SK-N-SH (cell line): ENCODE data around the gene IL1F10. TPM values are rescaled to one million over a fixed set of nuclear protein-coding genes. Genes with fewer than 3 reads are reported as not detected.

ENCODE experiments used
- CTCF ChIA-PET: fragments of 300-600, 350-600 bp; formaldehyde crosslinking; extraction: SDS; loops from one replicate; lab custom pipeline; 2021; lab: Yijun Ruan, JAX
- POLR2A ChIA-PET: fragments of 350-600 bp; sonication (Branson Sonifier 250); formaldehyde crosslinking; extraction: SDS; loops from one replicate; lab custom pipeline; 2020; ENCODE audit warnings: antibody characterized with exemption, inconsistent platforms; lab: Yijun Ruan, JAX
- DNase-seq: peaks from one replicate; pipeline ENCODE4 v3.0.0; 2012
- H2AFZ ChIP-seq: fragments of 200-600 bp; sonication (generic); 2 replicates; pipeline ENCODE4 v1.8.1; 2016; ENCODE audit warnings: antibody characterized with exemption, mild to moderate bottlenecking, low read depth
- H3F3A ChIP-seq: fragments of 200-600 bp; sonication (generic); replicated peaks from 2 replicates; pipeline ENCODE3; 2016; ENCODE audit warnings: antibody characterized with exemption, mild to moderate bottlenecking; ENCODE audit not compliant: insufficient read depth
- H3K27ac ChIP-seq, 2 experiments: fragments of 200-500 bp in 1 of 2; fragments of 200-600 bp in 1 of 2; sonication (Bioruptor generic) in 1 of 2; sonication (generic), shearing (Covaris generic) in 1 of 2; 2 replicates each; pipeline versions ENCODE4 v1.5.1 to v1.6.1; 2014 to 2016; ENCODE audit warnings: low read depth in 2 of 2, inconsistent platforms in 1 of 2, low read length in 1 of 2, mild to moderate bottlenecking in 1 of 2, mixed read lengths in 1 of 2
- H3K27me3 ChIP-seq: fragments of 200-600 bp; sonication (generic), shearing (Covaris generic); 2 replicates; pipeline ENCODE4 v1.6.1; 2016; ENCODE audit warnings: mixed run types; ENCODE audit not compliant: insufficient read depth
- H3K36me3 ChIP-seq, 2 experiments: fragments of 200-500 bp in 1 of 2; fragments of 200-600 bp in 1 of 2; sonication (Bioruptor generic) in 1 of 2; sonication (generic) in 1 of 2; replicated peaks in 1 of 2; 2 replicates each; pipeline versions ENCODE3 to v1.5.1; 2014 to 2016; ENCODE audit warnings: low read length in 1 of 2, mild to moderate bottlenecking in 1 of 2; ENCODE audit not compliant: insufficient read depth in 2 of 2, control insufficient read depth in 1 of 2
- H3K4me1 ChIP-seq, 2 experiments: fragments of 200-500 bp in 1 of 2; fragments of 200-600 bp in 1 of 2; sonication (Bioruptor generic) in 1 of 2; sonication (generic), shearing (Covaris generic) in 1 of 2; 2 replicates each; pipeline versions ENCODE4 v1.5.1 to v1.6.1; 2014 to 2016; ENCODE audit warnings: low read depth in 1 of 2, low read length in 1 of 2, mixed run types in 1 of 2; ENCODE audit not compliant: insufficient read depth in 2 of 2, control insufficient read depth in 1 of 2
- H3K4me2 ChIP-seq: fragments of 200-600 bp; sonication (generic), shearing (Covaris generic); 2 replicates; pipeline ENCODE4 v1.6.1; 2017; ENCODE audit warnings: mixed run types
- H3K4me3 ChIP-seq, 2 experiments: fragments of 200-500 bp in 1 of 2; fragments of 200-600 bp in 1 of 2; sonication (Bioruptor generic) in 1 of 2; sonication (generic), shearing (Covaris generic) in 1 of 2; 2 replicates each; pipeline versions ENCODE4 v1.5.1 to v1.8.1; 2014 to 2016; ENCODE audit warnings: low read depth in 2 of 2, inconsistent platforms in 1 of 2, low read length in 1 of 2, mild to moderate bottlenecking in 1 of 2, mixed read lengths in 1 of 2, moderate library complexity in 1 of 2
- H3K79me2 ChIP-seq: fragments of 200-600 bp; sonication (generic); 2 replicates; pipeline ENCODE4 v1.8.1; 2017; ENCODE audit warnings: mild to moderate bottlenecking; ENCODE audit not compliant: insufficient read depth
- H3K9ac ChIP-seq: fragments of 200-600 bp; sonication (generic); 2 replicates; pipeline ENCODE4 v1.6.1; 2017; ENCODE audit warnings: mixed run types
- H3K9me2 ChIP-seq: fragments of 200-600 bp; sonication (generic); 2 replicates; pipeline ENCODE4 v1.6.1; 2017; ENCODE audit warnings: mixed run types
- H3K9me3 ChIP-seq: fragments of 200-600 bp; sonication (generic); 2 replicates; pipeline ENCODE4 v1.6.1; 2017; ENCODE audit warnings: mixed run types, mild to moderate bottlenecking, moderate library complexity
- H4K20me1 ChIP-seq: fragments of 200-600 bp; sonication (generic); 2 replicates; pipeline ENCODE4 v1.6.1; 2017; ENCODE audit warnings: mild to moderate bottlenecking, mixed run types; ENCODE audit not compliant: insufficient read depth
- EZH2phosphoT487 ChIP-seq: fragments of 200-600 bp; sonication (generic); IDR thresholded peaks from 2 replicates; pipeline ENCODE4 v1.6.1; 2017; ENCODE audit warnings: low read depth, mixed run types, mild to moderate bottlenecking, antibody characterized with exemption, moderate library complexity, borderline replicate concordance
- MEF2A ChIP-seq: IDR thresholded peaks from 2 replicates; pipeline ENCODE4 v1.4.0; 2012; ENCODE audit warnings: low read depth, borderline replicate concordance
- TCF12 ChIP-seq: IDR thresholded peaks from 2 replicates; pipeline ENCODE4 v1.4.0; 2012
- USF2 ChIP-seq: fragments of 150-350 bp; IDR thresholded peaks from 2 replicates; pipeline ENCODE4 v1.6.1; 2017; ENCODE audit warnings: antibody characterized with exemption, low read length, low read depth, borderline replicate concordance
- YY1 ChIP-seq: IDR thresholded peaks from 2 replicates; pipeline ENCODE4 v1.4.0; 2012; ENCODE audit warnings: low read depth, mild to moderate bottlenecking
- WGBS: methylation state at CpG from one replicate; pipeline ENCODE4 v1.1.6; 2017; ENCODE audit warnings: low lambda C conversion rate; 5-methylcytosine and 5-hydroxymethylcytosine counted together
- polyA plus RNA-seq, 3 experiments: library from polyadenylated mRNA; depleted of rRNA; stranded (reverse); fragments of >200 nt; gene quantifications; 2 replicates each; pipeline ENCODE4 v1.2.3, GENCODE V29; 2012

Gene IL1F10
- polyA plus RNA-seq, 1 of the 3 experiments (the other 2 are of a cell fraction) = not detected

GRCh38 chr2:113113807-113114206, 46.0 kb downstream of the IL1F10 start:
- ChIA-PET CTCF (interaction anchor here (0.6 to 1.5 kb wide), 4 partner anchors 23 to 276 kb away, joined by 3 to 4 read pairs (median 4); no protein-coding TSS in a partner anchor), POLR2A (no interaction called here)
- Histone ChIP-seq H3F3A (no peaks in the 10 kb centered on the region), H3K9me3 (no peaks in the 10 kb centered on the region), H3K9me2 (no peaks in the 10 kb centered on the region), H3K36me3 (no peaks in the 10 kb centered on the region), H3K27ac (no peak overlapping the region), H3K4me2 (no peak overlapping the region), H3K4me1 (no peaks in the 10 kb centered on the region; a peak in 1 of 4 replicates), H3K79me2 (no peaks in the 10 kb centered on the region), H3K27me3 (no peaks in the 10 kb centered on the region; the same call in 1 of the 2 replicates), H3K9ac (no peak overlapping the region), H2AFZ (no peak overlapping the region), H3K4me3 (no peak overlapping the region), H4K20me1 (no peaks in the 10 kb centered on the region)
- DNase-seq = no peak
- TF ChIP-seq EZH2phosphoT487 = no peak
- 2% methylated on average over 3 of the region's 3 CpGs for WGBS

DNA sequence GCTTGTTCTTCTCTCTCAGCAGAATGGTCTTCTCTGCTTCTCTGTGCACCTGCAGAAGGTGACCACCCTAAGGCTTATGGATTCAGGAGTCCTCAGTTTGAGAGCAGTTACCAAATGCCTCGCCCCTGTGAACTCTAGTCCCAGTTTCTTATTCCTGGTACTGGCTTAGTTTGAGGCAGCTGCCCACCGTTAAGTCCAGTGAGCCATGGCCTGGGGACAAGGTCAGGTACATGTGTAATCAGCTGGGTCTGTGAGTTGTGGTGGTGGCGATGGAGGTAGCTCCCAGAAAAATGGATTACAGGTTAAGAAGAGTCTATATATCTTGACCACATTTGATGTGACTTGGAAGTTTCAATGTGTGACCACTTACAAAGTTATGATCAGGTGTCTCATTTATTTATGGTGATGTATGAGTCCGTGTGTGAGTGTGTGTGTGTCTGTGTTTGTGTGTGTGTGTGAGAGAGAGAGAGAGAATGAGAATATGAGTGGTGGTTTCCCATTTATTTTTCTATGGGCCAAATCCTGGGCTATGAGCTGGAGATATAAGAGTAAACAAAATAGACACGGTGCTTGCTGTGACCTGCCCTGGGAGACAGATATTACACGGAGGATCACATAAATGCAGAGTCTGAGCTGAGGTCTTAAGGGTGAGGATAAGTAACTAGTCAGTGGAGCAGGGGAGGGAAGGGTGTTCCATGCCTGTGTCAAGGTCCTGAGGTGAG, 46.6 kb downstream of the IL1F10 start:
- ChIA-PET POLR2A (no interaction called here), CTCF (interaction anchor here (1.3 to 2.1 kb wide), 2 partner anchors 23 to 85 kb away, joined by 4 to 8 read pairs; no protein-coding TSS in a partner anchor)
- Histone ChIP-seq H4K20me1 (no peaks in the 10 kb centered on the region), H3K4me1 (no peaks in the 10 kb centered on the region; a peak in 1 of 4 replicates), H3K4me2 (no peak overlapping the region), H3K79me2 (no peaks in the 10 kb centered on the region), H3K27me3 (no peaks in the 10 kb centered on the region; the same call in 1 of the 2 replicates), H2AFZ (no peak overlapping the region), H3K9ac (no peak overlapping the region), H3F3A (no peaks in the 10 kb centered on the region), H3K9me2 (no peaks in the 10 kb centered on the region), H3K4me3 (no peak overlapping the region), H3K27ac (no peak overlapping the region), H3K36me3 (no peaks in the 10 kb centered on the region), H3K9me3 (no peaks in the 10 kb centered on the region)
- WGBS = 7% methylated on average over 6 of the region's 6 CpGs
- DNase-seq = no peak
- no peak for TF ChIP-seq TCF12

GRCh38 chr2:113114996-113115395, 47.2 kb downstream of the IL1F10 start:
- H3K27me3 ChIP-seq = no peaks in the 10 kb centered on the region; the same call in 1 of the 2 replicates
- H3K4me1 ChIP-seq = no peaks in the 10 kb centered on the region; a peak in 1 of 4 replicates
- no peaks in the 10 kb centered on the region for H3K36me3 ChIP-seq
- 12% methylated on average over 4 of the region's 4 CpGs for WGBS
- no peak overlapping the region for H3K4me2 ChIP-seq
- H3K4me3 ChIP-seq = no peak overlapping the region
- ChIA-PET POLR2A (no interaction called here), CTCF (interaction anchor here (2.1 kb wide), 1 partner anchor 23 kb away, joined by 8 read pairs; no protein-coding TSS in a partner anchor)
- no peak overlapping the region for H3K27ac ChIP-seq
- H3K9me2 ChIP-seq = no peaks in the 10 kb centered on the region
- no peaks in the 10 kb centered on the region for H3K79me2 ChIP-seq
- H2AFZ ChIP-seq = no peak overlapping the region
- H3K9me3 ChIP-seq = no peaks in the 10 kb centered on the region
- TF ChIP-seq USF2 (no peak), MEF2A (no peak), YY1 (no peak)
- H4K20me1 ChIP-seq = no peaks in the 10 kb centered on the region
- DNase-seq = no peak
- no peak overlapping the region for H3K9ac ChIP-seq
- H3F3A ChIP-seq = no peaks in the 10 kb centered on the region
